SK-N-SH (cell line): Measurements from ENCODE around the gene CEACAM16.

Experiments used
- CTCF ChIP-seq: fragments of 200-600 bp; sonication (generic); IDR thresholded peaks from 2 replicates; pipeline ENCODE4 v1.6.1; 2017; ENCODE audit warnings: antibody characterized with exemption, mild to moderate bottlenecking, moderate library complexity
- EP300 ChIP-seq, 2 experiments: IDR thresholded peaks; 2 replicates each; pipeline versions ENCODE4 v1.4.0 to v1.6.1; 2012; ENCODE audit warnings: borderline replicate concordance in 1 of 2, low read depth in 1 of 2, low read length in 1 of 2
- POLR2AphosphoS5 ChIP-seq: IDR thresholded peaks from 2 replicates; pipeline ENCODE4 v1.6.1; 2012; ENCODE audit warnings: low read depth, low read length
- RAD21 ChIP-seq: IDR thresholded peaks from 2 replicates; pipeline ENCODE4 v1.6.1; 2012; ENCODE audit warnings: mild to moderate bottlenecking, low read length
- RXRA ChIP-seq: IDR thresholded peaks from 2 replicates; pipeline ENCODE4 v1.4.0; 2012; ENCODE audit warnings: low read depth, mild to moderate bottlenecking, borderline replicate concordance
- SIN3A ChIP-seq: IDR thresholded peaks from 2 replicates; pipeline ENCODE4 v1.6.1; 2012; ENCODE audit warnings: low read depth, mild to moderate bottlenecking, low read length, moderate library complexity, borderline replicate concordance
- TF ChIP-seq, protein P1 (sequence below): fragments of 150-350 bp; IDR thresholded peaks from 2 replicates; pipeline ENCODE4 v1.6.1; 2017; ENCODE audit warnings: antibody characterized with exemption, low read length, low read depth, borderline replicate concordance
- TF ChIP-seq, protein P2 (sequence below): fragments of 150-350 bp; IDR thresholded peaks from 2 replicates; pipeline ENCODE4 v1.6.1; 2016; ENCODE audit warnings: mild to moderate bottlenecking, low read depth, low read length
- TF ChIP-seq, protein P3 (sequence below): IDR thresholded peaks from 2 replicates; pipeline ENCODE4 v1.4.0; 2012; ENCODE audit warnings: low read depth

DNA sequence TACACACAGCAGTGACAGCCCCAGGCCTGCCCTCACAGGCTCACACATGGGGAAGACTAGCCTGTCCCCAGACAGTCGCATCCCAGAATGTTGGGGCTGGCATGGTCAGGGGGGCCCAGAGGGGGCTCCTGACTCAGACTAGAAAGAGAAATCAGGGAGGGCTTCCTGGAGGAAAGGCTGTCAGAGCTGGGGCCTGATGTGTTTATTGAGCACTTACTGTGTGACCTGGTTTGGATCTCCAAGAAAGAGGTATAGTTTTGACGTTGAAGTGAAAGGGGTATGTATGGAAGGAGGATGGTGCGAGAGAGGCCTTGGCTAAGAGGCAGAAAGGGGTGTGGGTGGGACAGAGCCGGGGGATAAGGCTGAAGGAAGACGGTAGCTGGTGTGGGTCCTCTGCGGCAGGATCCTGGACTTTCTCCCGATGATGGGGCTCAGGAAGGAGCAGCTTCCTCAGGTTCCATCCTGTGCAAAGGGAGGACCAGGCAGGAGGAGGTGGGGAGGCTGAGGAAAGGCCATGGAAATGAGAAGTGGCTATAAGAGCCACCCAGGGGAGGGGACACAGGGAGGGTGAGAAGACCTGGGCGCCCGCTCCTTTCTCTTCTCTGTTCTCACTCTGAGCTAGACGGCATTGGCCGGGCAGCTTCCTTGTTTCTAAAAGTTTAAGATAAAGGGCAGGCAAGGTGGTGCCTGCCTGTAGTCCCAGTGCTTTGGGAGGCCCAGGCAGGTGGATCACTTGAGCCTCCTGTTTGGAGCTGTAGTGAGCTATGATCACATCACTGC lies 33.5 kb downstream of the CEACAM16 start:
- no peak for TF ChIP-seq CTCF
- TF ChIP-seq EP300 (IDR thresholded peaks at IDR 0.05; ENCODE audit: borderline replicate concordance in 1 of 2, low read depth in 1 of 2, low read length in 1 of 2): no peak
- TF ChIP-seq, protein P1, sequence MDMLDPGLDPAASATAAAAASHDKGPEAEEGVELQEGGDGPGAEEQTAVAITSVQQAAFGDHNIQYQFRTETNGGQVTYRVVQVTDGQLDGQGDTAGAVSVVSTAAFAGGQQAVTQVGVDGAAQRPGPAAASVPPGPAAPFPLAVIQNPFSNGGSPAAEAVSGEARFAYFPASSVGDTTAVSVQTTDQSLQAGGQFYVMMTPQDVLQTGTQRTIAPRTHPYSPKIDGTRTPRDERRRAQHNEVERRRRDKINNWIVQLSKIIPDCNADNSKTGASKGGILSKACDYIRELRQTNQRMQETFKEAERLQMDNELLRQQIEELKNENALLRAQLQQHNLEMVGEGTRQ: no peak
- TF ChIP-seq SIN3A: no peak
- no peak for TF ChIP-seq RAD21
- no peak for TF ChIP-seq RXRA
- TF ChIP-seq POLR2AphosphoS5: no peak
- TF ChIP-seq, protein P2, sequence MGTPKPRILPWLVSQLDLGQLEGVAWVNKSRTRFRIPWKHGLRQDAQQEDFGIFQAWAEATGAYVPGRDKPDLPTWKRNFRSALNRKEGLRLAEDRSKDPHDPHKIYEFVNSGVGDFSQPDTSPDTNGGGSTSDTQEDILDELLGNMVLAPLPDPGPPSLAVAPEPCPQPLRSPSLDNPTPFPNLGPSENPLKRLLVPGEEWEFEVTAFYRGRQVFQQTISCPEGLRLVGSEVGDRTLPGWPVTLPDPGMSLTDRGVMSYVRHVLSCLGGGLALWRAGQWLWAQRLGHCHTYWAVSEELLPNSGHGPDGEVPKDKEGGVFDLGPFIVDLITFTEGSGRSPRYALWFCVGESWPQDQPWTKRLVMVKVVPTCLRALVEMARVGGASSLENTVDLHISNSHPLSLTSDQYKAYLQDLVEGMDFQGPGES: no peak
- TF ChIP-seq, protein P3, sequence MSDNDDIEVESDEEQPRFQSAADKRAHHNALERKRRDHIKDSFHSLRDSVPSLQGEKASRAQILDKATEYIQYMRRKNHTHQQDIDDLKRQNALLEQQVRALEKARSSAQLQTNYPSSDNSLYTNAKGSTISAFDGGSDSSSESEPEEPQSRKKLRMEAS: no peak
